Chondrocyte (in vitro differentiated cells): ENCODE measurements around the gene ZNF653. TPM values are rescaled to one million over a fixed set of nuclear protein-coding genes. Genes with fewer than 3 reads are reported as not detected.
A peak's percentile ranks its signal among the peaks of the same experiment; 100 is the strongest.

Source experiments
- DNase-seq: peaks from one replicate; pipeline ENCODE4 v3.0.0; 2021; ENCODE audit warnings: mixed read lengths, low spot score
- H3K27ac Mint-ChIP-seq: one replicate; pipeline ENCODE4 v1.8.0; 2021; ENCODE audit warnings: mild to moderate bottlenecking, moderate library complexity, mixed read lengths; ENCODE audit not compliant: unreplicated experiment
- H3K27me3 Mint-ChIP-seq: 2 replicates; pipeline ENCODE4 v1.8.0; 2021; ENCODE audit warnings: low read depth, mixed read lengths
- H3K36me3 Mint-ChIP-seq: 2 replicates; pipeline ENCODE4 v1.8.0; 2021; ENCODE audit warnings: low read depth, mixed read lengths
- H3K4me1 Mint-ChIP-seq: 2 replicates; pipeline ENCODE4 v1.8.0; 2021; ENCODE audit warnings: low read depth, mild to moderate bottlenecking, mixed read lengths
- H3K4me3 Mint-ChIP-seq: one replicate; pipeline ENCODE4 v1.8.0; 2021; ENCODE audit warnings: mild to moderate bottlenecking, moderate library complexity, mixed read lengths; ENCODE audit not compliant: unreplicated experiment
- H3K9me3 Mint-ChIP-seq: 2 replicates; pipeline ENCODE4 v1.8.0; 2021; ENCODE audit warnings: low read depth, mixed read lengths
- total RNA-seq: library from RNA; stranded (reverse); gene quantifications from 3 replicates; pipeline ENCODE4 v1.2.1, GENCODE V29; 2021
- TF ChIP-seq, protein P1 (sequence below): fragments of 200-600 bp; sonication (generic); IDR thresholded peaks from 2 replicates; pipeline ENCODE4 v1.5.0; 2021; ENCODE audit warnings: antibody characterized with exemption, mild to moderate bottlenecking, moderate library complexity

ZNF653 gene
- total RNA-seq, 1 donor from 2014 or later: 8.2 TPM

DNA sequence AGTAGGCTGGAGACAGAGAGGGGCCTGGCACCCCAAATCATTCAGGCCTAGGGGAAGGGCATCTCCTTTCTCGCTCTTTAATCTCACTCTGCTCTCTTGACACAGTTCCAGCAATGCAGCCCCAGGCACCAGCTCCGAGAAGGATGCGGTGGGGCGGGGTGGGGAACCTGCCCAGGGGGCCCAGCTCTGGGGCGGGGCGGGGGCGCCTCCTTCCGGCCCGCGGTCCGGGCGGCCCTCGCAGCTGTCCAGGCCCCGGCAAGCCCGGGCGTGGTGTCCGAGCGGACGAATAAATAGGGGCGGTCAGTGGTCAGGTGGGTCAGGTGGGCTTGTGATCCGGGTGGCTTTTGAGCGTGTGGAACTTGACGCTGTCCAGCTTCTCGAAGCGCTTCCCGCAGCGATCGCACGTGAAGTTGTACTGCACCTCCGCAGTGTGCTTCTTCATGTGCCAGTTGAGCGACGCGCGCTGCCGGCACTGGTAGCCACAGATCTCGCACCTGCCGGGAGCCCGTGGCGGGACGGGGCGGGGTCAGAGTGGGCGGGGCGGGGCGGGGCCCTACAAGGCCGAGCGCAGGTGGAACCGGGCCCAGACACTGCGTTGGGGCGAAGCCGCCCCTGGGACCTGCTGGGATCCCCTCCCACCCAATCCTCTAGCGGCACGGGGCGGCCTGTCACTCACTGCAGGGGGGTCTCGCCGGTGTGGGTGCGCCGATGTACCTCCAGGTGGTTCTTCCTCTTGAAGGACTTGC, 22.1 kb downstream of the ZNF653 start:
- TF ChIP-seq, protein P1, sequence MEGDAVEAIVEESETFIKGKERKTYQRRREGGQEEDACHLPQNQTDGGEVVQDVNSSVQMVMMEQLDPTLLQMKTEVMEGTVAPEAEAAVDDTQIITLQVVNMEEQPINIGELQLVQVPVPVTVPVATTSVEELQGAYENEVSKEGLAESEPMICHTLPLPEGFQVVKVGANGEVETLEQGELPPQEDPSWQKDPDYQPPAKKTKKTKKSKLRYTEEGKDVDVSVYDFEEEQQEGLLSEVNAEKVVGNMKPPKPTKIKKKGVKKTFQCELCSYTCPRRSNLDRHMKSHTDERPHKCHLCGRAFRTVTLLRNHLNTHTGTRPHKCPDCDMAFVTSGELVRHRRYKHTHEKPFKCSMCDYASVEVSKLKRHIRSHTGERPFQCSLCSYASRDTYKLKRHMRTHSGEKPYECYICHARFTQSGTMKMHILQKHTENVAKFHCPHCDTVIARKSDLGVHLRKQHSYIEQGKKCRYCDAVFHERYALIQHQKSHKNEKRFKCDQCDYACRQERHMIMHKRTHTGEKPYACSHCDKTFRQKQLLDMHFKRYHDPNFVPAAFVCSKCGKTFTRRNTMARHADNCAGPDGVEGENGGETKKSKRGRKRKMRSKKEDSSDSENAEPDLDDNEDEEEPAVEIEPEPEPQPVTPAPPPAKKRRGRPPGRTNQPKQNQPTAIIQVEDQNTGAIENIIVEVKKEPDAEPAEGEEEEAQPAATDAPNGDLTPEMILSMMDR: no peak
- Mint-ChIP-seq H3K4me1 (peaks cover 13% of the 10 kb centered on the region), H3K27me3 (peaks cover 24% of the 10 kb centered on the region), H3K36me3 (peaks cover 3% of the 10 kb centered on the region), H3K4me3 (no peak overlapping the region), H3K9me3 (no peaks in the 10 kb centered on the region), H3K27ac (no peak overlapping the region)
- no peak for DNase-seq

- H3K4me3 Mint-ChIP-seq: peak overlapping the region; percentile 64
- TF ChIP-seq, protein P1: peak; percentile 95
- peaks cover 26% of the 10 kb centered on the region for H3K27me3 Mint-ChIP-seq
- H3K27ac Mint-ChIP-seq: peak overlapping the region; percentile 27
- H3K4me1 Mint-ChIP-seq: peaks cover 13% of the 10 kb centered on the region
- peaks cover 3% of the 10 kb centered on the region for H3K36me3 Mint-ChIP-seq
- no peak for DNase-seq
- H3K9me3 Mint-ChIP-seq: no peaks in the 10 kb centered on the region
Measured at GRCh38 chr19:11482384-11483050, 23.1 kb downstream of the ZNF653 start.

DNA sequence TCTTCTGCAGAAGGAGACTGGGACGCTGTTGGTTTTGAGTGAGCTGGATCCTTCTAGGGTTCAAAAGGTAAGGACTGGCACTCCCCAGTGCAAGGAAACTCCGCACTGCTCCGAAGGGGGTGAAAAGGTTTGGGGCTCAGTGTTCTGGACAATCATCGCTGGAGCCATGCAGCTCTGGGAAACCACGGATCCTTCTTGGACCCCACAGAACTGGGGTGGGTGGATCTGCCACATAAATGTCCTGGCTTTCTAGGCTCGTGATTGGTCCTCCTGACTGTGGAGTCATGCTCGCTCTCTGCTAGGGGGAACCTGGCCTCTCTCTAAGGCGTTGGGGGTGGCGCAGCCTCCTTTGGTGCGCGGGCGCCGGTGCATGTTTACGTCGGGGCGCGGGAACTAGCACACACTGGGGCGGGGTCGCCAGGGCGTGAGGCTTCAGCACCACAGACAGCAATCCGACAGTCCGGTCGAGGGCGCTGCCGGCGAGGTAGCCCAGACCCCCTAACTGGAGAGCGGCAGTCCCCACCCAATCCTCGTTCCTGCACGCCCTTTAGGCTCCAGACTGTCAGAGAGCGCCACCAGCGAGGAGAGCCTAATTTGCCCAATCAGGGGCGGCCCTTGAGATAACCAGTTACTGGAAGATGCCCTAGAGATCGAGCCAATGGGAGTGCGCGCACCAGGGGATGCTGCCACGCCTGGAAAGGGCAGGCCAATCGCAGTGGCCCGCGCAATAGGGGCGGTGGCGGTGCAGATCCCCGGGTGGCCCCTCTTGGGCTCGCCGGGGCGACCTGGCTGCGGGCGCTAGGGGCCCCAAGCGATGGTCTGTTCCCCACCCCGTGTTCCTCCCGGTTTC, 23.9 kb downstream of the ZNF653 start:
- peaks cover 26% of the 10 kb centered on the region for H3K27me3 Mint-ChIP-seq
- H3K36me3 Mint-ChIP-seq: peaks cover 3% of the 10 kb centered on the region
- no peak for DNase-seq
- peak overlapping the region; percentile 64 for H3K4me3 Mint-ChIP-seq
- no peaks in the 10 kb centered on the region for H3K9me3 Mint-ChIP-seq
- peaks cover 13% of the 10 kb centered on the region for H3K4me1 Mint-ChIP-seq
- H3K27ac Mint-ChIP-seq: peak overlapping the region; percentile 27
- TF ChIP-seq, protein P1: no peak

- Mint-ChIP-seq H3K4me3 (peak within 1 kb of the TSS; percentile 64), H3K27me3 (peaks cover 26% of the 10 kb centered on the region), H3K36me3 (peaks cover 3% of the 10 kb centered on the region), H3K27ac (no peak within 1 kb of the TSS), H3K4me1 (peaks cover 13% of the 10 kb centered on the region), H3K9me3 (no peaks in the 10 kb centered on the region)
- no peak for DNase-seq
- TF ChIP-seq, protein P1: no peak
Measured at GRCh38 chr19:11480715-11481533, 24.7 kb downstream of the ZNF653 start, which contains the start of gene ELAVL3. ELAVL3 (minus strand) TSS chr19:11481046; CDS start chr19:11480608, 438 bp downstream.
